IPS-20b (cell line): ENCODE data around the gene ALAS1.

Source experiments
- H3K27ac ChIP-seq: one replicate; pipeline ENCODE4 v1.5.1; 2013; ENCODE audit warnings: low read length
- H3K27me3 ChIP-seq: 2 replicates; pipeline ENCODE4 v1.6.1; 2013; ENCODE audit warnings: mild to moderate bottlenecking, low read length, inconsistent platforms; ENCODE audit not compliant: insufficient read depth
- H3K36me3 ChIP-seq: 2 replicates; pipeline ENCODE4 v1.6.1; 2013; ENCODE audit warnings: low read depth, mild to moderate bottlenecking, inconsistent platforms, low read length, moderate library complexity; ENCODE audit not compliant: insufficient read depth
- H3K4me1 ChIP-seq: 2 replicates; pipeline ENCODE4 v1.6.1; 2013; ENCODE audit warnings: mild to moderate bottlenecking, control low read depth, inconsistent platforms, low read length, moderate library complexity; ENCODE audit not compliant: insufficient read depth
- H3K4me3 ChIP-seq: 2 replicates; pipeline ENCODE4 v1.5.1; 2013; ENCODE audit warnings: mild to moderate bottlenecking, low read length, inconsistent platforms
- H3K9ac ChIP-seq: 2 replicates; pipeline ENCODE4 v1.6.1; 2013; ENCODE audit warnings: low read depth, mild to moderate bottlenecking, inconsistent platforms, low read length, moderate library complexity
- H3K9me3 ChIP-seq: 2 replicates; pipeline ENCODE4 v1.6.1; 2013; ENCODE audit warnings: mild to moderate bottlenecking, low read depth, low read length, inconsistent platforms; ENCODE audit not compliant: insufficient read depth

The ALAS1 gene

DNA sequence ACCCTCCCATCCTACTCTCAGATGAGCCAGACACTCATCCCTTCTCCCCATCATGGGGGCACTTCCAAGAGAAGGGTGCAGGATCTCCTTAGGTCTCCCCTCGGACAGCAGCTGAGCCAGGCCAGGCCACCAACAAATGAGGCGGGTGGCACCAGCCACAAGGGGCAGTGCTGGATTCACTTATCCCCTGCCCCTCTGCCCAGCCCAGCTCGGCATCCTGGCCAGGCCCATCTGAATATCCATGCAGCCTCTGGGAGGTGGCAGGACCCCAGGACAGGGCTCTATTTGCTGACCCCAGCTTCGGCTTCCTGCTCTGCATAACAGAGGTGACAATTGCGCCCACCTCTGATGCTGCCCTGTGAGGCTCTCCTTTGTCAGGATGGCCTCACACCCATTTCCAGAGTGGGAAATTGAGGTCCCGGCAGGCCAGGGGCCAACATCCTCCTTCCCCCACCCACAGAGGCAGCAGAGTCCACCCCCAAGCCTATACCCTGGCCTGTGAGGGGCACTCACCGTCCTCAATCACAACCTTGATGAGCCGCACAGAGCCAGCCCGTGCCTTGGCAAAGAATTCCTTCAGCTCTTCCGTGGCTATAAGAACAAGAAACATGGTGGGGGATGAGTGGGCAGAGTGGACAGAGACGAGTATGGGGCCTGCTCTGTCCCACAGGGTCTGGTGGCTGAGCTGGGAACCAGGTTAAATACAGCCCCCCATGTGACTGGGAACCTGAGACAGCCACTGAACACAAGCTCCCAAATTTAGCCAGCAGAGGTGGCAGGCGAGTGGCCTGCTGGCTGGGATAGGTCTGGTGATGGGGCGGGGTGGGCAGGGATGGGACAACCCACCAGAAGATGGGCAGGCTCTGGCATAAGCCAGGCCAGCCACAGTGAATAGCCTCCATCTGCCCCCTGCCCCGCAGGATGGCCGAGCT, 36.8 kb downstream of the ALAS1 start:
- no peak overlapping the region for H3K27ac ChIP-seq
- peaks cover 18% of the 10 kb centered on the region for H3K4me1 ChIP-seq
- H3K27me3 ChIP-seq = no peaks in the 10 kb centered on the region
- H3K9ac ChIP-seq = no peak overlapping the region
- H3K9me3 ChIP-seq = no peaks in the 10 kb centered on the region
- peaks cover 19% of the 10 kb centered on the region for H3K36me3 ChIP-seq
- H3K4me3 ChIP-seq = no peak overlapping the region

DNA sequence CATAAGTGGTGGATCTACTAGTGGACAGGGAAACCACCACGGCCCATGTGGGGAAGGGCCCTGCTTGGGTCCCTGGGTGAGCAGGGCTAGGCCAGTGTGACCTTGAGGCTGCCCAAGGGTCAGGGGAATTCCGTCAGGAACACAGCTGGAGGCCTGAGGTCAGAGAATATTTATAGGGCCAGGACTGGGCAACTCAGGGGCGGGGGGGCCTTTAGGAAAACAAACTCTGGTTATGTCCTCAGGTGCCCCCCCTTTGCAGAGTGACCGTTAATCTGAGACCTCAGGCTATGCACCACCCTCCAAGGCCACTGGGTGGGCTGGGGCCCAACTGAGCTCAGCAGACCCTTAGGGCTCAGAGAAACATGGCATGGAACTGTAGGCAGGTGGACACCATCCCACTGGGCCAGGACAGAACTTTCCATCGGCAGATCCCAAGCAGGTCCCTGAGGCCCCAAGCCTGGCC, 38.5 kb downstream of the ALAS1 start:
- Histone ChIP-seq H3K4me3 (peak overlapping the region; percentile 36; the same call in 1 of the 2 replicates), H3K27ac (peak overlapping the region; percentile 14), H3K9ac (no peak overlapping the region)

DNA sequence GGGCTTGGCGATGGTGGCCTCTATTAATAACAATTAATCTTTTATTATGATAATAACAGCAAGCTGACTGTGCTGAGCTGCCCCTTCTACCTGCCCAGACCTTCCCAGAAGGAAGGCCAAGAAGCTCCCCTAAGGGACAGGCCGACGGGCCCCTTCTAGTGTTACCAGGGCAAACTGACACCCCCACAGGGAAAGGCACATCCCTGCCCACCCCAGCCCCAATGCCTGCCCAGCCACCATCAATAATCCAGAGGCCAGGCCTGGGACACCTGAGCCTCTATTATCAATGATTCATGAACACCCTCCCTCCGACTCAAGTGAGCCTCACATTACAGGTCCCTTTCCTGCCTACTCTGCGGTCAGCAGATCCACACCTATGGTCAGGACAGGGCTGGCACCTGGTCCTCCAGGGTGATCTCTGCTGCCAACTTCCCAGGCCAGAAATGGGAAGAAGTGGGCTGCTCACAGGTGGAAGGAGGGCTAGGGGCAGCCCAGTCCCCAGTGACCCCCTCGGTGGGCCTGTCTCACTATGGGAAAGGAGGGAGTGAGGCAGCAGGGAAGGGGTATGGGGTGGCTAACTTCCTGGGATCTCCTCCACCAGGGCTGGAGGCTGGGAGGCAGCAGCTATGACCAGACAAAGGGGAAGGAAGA, 39.2 kb downstream of the ALAS1 start:
- H3K4me1 ChIP-seq = peaks cover 31% of the 10 kb centered on the region
- H3K4me3 ChIP-seq = peak overlapping the region; percentile 82
- H3K27me3 ChIP-seq = no peaks in the 10 kb centered on the region
- no peak overlapping the region for H3K27ac ChIP-seq
- 0 out of 2 replicates have a peak, but pooled peaks cover 3% of the 10 kb centered on the region for H3K36me3 ChIP-seq
- peak overlapping the region; percentile 46; the same call in 1 of the 2 replicates for H3K9ac ChIP-seq
- no peaks in the 10 kb centered on the region for H3K9me3 ChIP-seq

More for the DNA sequence above, 38.5 kb downstream of the ALAS1 start:
- Histone ChIP-seq H3K27me3 (no peaks in the 10 kb centered on the region), H3K9me3 (no peaks in the 10 kb centered on the region), H3K4me1 (peaks cover 31% of the 10 kb centered on the region), H3K36me3 (0 out of 2 replicates have a peak, but pooled peaks cover 3% of the 10 kb centered on the region)

DNA sequence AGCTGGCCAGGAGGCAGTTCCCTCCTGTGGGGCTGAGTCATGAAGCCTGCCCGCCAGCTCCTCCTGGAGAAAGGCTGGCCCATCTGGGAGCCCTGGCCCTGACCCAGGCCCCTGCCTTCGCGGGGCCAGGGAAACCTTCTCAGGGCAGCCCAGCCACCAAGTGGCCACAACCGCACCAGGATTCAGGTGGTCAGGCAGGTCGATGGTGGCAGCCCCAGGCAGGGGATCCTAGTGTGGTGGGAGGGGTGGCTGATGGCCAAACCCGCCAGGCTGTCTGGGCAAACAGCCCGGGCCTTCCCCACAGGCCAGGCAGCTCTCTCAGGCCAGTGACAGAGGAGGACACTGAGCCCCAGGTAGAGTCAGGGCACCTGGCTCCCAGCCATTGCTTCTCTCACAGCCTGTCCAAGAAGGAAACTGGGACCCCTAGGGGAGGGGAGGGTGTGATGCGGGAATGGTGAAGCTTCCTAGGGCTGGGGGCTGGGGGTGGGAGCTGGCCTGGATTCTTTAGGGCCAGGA, 39.8 kb downstream of the ALAS1 start:
- no peak overlapping the region for H3K27ac ChIP-seq
- peak overlapping the region; percentile 46; the same call in 1 of the 2 replicates for H3K9ac ChIP-seq
- no peaks in the 10 kb centered on the region for H3K27me3 ChIP-seq

DNA sequence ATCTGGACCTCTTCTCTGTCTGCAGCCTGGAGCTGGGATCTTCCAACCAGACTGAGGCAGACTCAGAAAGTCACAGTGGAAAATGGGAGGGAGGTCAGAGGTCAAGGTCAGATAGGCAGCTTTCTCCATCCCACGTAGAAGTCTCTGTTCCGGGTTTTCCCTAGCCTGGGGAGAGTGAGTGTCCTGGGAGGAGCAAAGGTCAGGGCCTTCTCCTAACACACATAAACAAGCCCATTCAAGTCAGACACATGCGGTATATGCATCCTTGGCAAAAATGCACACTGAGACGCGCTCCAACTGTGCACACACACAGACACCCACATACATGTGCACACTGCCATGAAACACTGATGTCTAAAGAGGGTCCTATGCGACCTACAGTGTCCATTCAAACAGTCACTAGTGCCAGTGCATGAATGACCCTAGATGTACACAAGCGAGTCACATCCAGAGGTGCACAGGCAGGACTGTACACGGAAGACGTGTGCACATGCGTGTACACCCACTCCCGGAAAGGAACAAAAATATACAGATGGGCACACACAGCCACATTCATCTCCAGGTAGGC, 40.3 kb downstream of the ALAS1 start:
- Histone ChIP-seq H3K27me3 (peaks cover 1% of the 10 kb centered on the region; the same call in 1 of the 2 replicates), H3K4me3 (peak overlapping the region; percentile 82), H3K4me1 (peaks cover 31% of the 10 kb centered on the region), H3K27ac (no peak overlapping the region), H3K9me3 (no peaks in the 10 kb centered on the region), H3K9ac (peak overlapping the region; percentile 88; the same call in 1 of the 2 replicates), H3K36me3 (0 out of 2 replicates have a peak, but pooled peaks cover 3% of the 10 kb centered on the region)

More for the DNA sequence above, 39.8 kb downstream of the ALAS1 start:
- Histone ChIP-seq H3K36me3 (0 out of 2 replicates have a peak, but pooled peaks cover 3% of the 10 kb centered on the region), H3K4me3 (peak overlapping the region; percentile 82; the same call in 1 of the 2 replicates), H3K4me1 (peaks cover 31% of the 10 kb centered on the region), H3K9me3 (no peaks in the 10 kb centered on the region)

DNA sequence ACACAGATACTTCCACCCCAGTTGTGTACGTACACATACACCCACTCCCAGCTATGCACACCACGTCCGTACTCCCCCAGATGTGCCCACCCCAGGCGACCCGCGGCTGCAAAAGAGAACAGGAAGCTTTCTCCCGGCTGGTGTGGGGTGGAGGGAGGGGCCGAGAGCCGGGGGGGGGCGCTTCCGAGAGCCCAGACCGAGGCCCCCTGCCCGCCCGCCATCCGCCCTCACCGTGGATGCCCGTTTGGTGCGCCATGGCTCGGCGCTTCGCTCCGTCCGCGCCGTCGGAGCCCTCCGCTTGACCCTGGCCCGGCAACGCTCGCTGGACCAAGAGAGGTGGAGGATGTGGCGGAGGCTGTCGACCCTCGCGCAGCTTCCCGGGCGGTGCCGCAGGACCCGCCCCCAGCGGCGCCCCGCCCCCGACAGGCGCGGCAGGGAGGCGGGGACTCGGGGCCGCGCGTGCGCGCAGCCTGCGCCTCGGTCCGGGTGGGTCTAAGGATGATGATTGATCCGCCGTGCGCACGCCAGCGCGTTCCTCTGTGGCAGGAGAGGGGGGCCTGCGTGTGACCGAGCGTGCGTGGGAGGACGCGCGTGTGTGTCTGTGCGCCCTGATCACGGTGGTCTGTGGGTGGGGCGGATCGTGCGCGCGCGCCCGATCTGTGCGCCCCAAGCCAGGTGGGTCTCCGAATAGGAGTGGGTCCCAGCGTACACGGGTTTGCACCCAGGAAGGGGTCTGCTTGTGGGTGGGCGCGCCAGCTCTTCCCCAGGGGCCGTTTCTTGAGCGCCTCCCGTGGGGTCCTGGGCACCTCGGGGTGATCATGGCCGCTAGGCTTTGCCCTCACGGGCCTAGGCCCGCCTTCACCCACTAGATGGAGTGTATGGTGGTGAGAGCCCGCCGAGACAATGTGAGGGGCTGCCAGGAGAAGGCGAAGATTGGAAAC, 41.1 kb downstream of the ALAS1 start, which contains the start of gene TWF2:
Gene TWF2, minus strand, starts transcription at position 398 of the 941 bp plus-strand sequence. Its CDS starts 142 bp downstream, at position 256.
- H3K27ac ChIP-seq = no peak within 1 kb of the TSS

DNA sequence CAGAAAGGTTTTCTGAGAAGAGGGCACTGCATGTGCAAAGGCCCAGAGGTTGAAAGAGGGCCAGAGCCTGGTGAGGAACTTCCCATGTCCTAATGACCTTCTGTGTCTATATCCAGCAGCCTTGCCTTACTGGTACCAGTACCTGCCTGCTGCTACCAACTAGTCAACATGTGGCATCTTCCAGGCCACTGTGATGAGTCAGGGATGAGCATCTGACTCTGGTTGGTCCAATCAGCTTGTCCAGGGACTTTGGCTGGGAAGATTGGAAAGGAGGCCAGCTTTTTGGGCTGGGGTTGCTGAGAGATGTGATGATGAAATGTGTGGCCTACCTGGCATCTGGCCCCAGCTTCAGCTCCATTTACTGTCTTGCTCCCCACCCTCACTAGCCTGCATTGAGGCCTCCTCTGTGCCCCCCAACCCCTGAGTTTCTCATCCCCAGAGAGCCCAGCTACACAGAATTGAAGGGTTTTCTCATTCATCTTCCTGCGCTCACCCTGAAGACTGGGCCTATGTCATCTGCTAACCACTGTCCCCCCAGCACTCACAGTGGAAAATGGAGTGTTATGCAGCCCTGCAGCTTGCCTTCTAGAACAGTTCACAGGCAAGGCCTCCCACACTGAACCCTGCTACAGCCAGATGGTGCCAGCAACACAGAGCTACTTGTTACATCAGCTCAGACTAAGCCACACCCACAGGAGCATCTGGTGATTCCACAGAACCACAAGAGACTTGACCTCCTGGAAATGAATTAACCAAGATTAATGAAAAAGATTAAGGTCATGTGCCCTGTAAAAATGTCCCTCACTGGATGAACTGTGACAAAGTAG, 42.3 kb downstream of the ALAS1 start:
- H3K9ac ChIP-seq = peak overlapping the region; percentile 88; the same call in 1 of the 2 replicates
- H3K9me3 ChIP-seq = no peaks in the 10 kb centered on the region
- peak overlapping the region; percentile 54 for H3K27ac ChIP-seq
- H3K27me3 ChIP-seq = peaks cover 21% of the 10 kb centered on the region
- peaks cover 31% of the 10 kb centered on the region for H3K4me1 ChIP-seq
- peak overlapping the region; percentile 82; the same call in 1 of the 2 replicates for H3K4me3 ChIP-seq
- no peaks in the 10 kb centered on the region for H3K36me3 ChIP-seq

More for the DNA sequence above, 41.1 kb downstream of the ALAS1 start, which contains the start of gene TWF2:
- Histone ChIP-seq H3K9ac (peak within 1 kb of the TSS; percentile 88; the same call in 1 of the 2 replicates), H3K27me3 (peaks cover 9% of the 10 kb centered on the region), H3K4me1 (peaks cover 31% of the 10 kb centered on the region), H3K36me3 (0 out of 2 replicates have a peak, but pooled peaks cover 3% of the 10 kb centered on the region), H3K9me3 (no peaks in the 10 kb centered on the region), H3K4me3 (peak within 1 kb of the TSS; percentile 82)

DNA sequence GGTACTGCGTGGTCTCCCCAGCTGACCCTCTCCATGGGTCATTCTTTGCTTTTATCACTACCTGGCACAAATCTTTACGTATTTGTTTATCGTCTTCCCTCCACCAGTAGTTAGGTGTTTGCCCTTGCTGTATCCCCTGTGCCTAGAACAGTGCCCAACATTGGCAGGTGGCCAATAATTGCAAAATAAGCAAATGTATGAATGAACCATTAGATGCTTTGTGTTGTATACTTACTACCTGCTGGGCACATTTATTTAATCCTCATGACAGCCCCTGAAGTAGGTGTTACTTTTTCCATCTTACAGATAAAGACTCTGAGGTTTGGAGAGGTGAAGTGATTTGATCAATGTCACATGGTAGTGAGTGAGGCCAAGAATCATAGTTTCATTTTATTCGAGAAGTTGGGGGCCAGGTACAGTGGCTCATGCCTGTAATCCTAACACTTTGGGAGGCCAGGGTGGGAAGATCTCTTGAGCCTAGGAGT, 43.0 kb downstream of the ALAS1 start:
- Histone ChIP-seq H3K27me3 (peaks cover 27% of the 10 kb centered on the region), H3K4me1 (peaks cover 31% of the 10 kb centered on the region), H3K27ac (peak overlapping the region; percentile 54), H3K9ac (peak overlapping the region; percentile 88; the same call in 1 of the 2 replicates), H3K36me3 (no peaks in the 10 kb centered on the region), H3K9me3 (no peaks in the 10 kb centered on the region), H3K4me3 (no peak overlapping the region)

DNA sequence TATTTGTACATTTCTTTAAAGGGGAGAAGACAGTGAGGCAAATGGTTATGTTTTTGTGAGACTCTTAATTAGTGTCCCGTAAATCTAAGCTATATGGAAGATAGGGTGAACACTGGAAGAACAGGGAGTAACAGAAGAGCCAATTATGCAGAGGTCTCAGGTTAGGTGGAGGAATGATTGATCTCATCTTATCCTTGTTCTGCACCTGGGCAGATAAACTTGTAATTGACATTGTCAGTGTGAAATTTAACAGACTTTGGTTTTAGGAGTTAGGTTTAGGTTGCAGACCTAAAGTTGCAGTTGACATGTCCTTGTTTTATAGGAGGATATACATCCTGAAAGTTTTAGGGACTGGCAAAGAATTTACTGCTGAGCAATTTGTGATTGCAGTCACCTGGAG, 44.1 kb downstream of the ALAS1 start:
- Histone ChIP-seq H3K9ac (no peak overlapping the region), H3K9me3 (no peaks in the 10 kb centered on the region), H3K4me1 (peaks cover 25% of the 10 kb centered on the region), H3K27ac (no peak overlapping the region), H3K27me3 (peaks cover 38% of the 10 kb centered on the region), H3K4me3 (no peak overlapping the region), H3K36me3 (no peaks in the 10 kb centered on the region)
